NCI-H1417 (cell line): ENCODE measurements around the gene AHI1.
A peak's percentile ranks its signal among the peaks of the same experiment; 100 is the strongest.
"Not testable (repeated sequence)": the region's sequence is repeated elsewhere in the genome, so short reads cannot be mapped to it uniquely, and the experiment has no call there.

Source experiments
- DNase-seq, 3 experiments: peaks; one replicate each; lab custom pipeline; 2025; lab: John Stamatoyannopoulos, UW

The AHI1 gene

GRCh38 chr6:135390458-135390857, 107.1 kb downstream of the AHI1 start:
- DNase-seq = peak in 2 of 3 experiments; percentile 4 to 23

- no peak for DNase-seq
These were observed 112.2 kb downstream of the AHI1 start for GRCh38 chr6:135385299-135385698.

- DNase-seq = no peak
These were observed 113.8 kb downstream of the AHI1 start for GRCh38 chr6:135383766-135384165.

GRCh38 chr6:135383301-135383700, 114.2 kb downstream of the AHI1 start:
- DNase-seq = no peak

GRCh38 chr6:135382182-135382628, 115.3 kb downstream of the AHI1 start:
- DNase-seq = no peak

- no peak for DNase-seq
These were observed 116.7 kb downstream of the AHI1 start for GRCh38 chr6:135380793-135381192.

- DNase-seq = no peak
These were observed 117.9 kb downstream of the AHI1 start for GRCh38 chr6:135379647-135380046.

- DNase-seq = no peak
These were observed 124.8 kb downstream of the AHI1 start for GRCh38 chr6:135372758-135373157.

- not testable (repeated sequence) for DNase-seq
These were observed 133.9 kb downstream of the AHI1 start for GRCh38 chr6:135363622-135364021.

GRCh38 chr6:135362124-135362523, 135.4 kb downstream of the AHI1 start:
- no peak for DNase-seq

- DNase-seq = no peak
These were observed 137.3 kb downstream of the AHI1 start for GRCh38 chr6:135360222-135360621.

- DNase-seq = no peak
These were observed 138.6 kb downstream of the AHI1 start for GRCh38 chr6:135358985-135359384.

- no peak for DNase-seq
These were observed 139.2 kb downstream of the AHI1 start for GRCh38 chr6:135358251-135358821.

- DNase-seq = no peak
These were observed 143.1 kb downstream of the AHI1 start for GRCh38 chr6:135354407-135354806.

- no peak for DNase-seq
These were observed 144.4 kb downstream of the AHI1 start for GRCh38 chr6:135353113-135353512.

GRCh38 chr6:135351635-135352034, 145.9 kb downstream of the AHI1 start:
- no peak for DNase-seq

GRCh38 chr6:135347887-135348286, 149.7 kb downstream of the AHI1 start:
- DNase-seq = no peak

GRCh38 chr6:135346747-135347146, 150.8 kb downstream of the AHI1 start:
- DNase-seq = no peak

- DNase-seq = no peak
These were observed 153.0 kb downstream of the AHI1 start for GRCh38 chr6:135344526-135344925.

GRCh38 chr6:135339920-135340319, 157.6 kb downstream of the AHI1 start:
- not testable (repeated sequence) for DNase-seq

GRCh38 chr6:135334169-135334568, 163.4 kb downstream of the AHI1 start:
- peak in 1 of 3 experiments; percentile 22 for DNase-seq

- no peak for DNase-seq
These were observed 166.5 kb downstream of the AHI1 start for GRCh38 chr6:135331002-135331401.

GRCh38 chr6:135329851-135330803, 167.4 kb downstream of the AHI1 start:
- no peak for DNase-seq
